ENCODE measurements around the gene FXYD7.
A peak's percentile ranks its signal among the peaks of the same experiment; 100 is the strongest.
"Not testable (repeated sequence)": the region's sequence is repeated elsewhere in the genome, so short reads cannot be mapped to it uniquely, and the experiment has no call there.

FXYD7 gene

DNA sequence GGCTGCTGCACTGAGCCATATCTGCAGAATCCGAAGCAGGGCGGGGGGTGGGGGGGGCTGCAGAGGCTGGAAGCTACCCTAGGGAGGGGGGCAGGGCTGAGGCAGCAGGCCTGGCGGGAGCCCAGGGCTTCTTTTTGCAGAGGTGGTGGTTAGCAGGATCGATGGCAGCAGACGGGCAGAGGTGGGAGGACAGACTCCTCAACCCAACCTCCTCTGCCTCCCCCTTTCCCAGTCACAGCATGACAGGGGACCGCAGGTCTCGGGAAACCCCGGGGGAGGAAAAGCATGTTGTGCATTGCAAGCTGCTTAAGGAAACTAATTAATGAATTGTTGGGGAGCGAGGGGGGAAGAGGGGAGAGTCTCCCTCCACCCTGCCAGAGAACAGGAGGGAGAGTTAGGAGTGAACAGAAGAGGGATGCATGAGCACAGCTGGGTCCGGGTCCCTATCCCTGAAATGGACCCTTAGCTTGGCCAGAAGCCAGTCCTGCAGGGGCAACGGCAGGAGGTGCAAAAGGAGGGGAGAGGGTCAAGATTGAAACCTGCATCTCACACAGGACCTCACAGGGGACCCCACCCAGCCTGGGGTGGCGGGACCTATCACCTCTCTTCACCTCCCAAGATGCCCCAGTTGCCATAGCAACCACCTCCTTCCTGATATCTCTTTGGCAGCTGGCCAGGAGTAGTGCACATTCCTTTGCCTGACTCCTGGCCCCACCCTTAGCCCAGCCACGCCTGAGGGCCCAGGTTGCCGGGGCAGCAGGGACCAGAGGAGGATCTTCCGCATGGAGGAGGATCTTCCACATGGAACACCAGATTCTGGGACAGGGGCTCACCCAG, 1.8 kb downstream of the FXYD7 start:
- no peak for DNase-seq (ENCODE audit: low read depth)

DNA sequence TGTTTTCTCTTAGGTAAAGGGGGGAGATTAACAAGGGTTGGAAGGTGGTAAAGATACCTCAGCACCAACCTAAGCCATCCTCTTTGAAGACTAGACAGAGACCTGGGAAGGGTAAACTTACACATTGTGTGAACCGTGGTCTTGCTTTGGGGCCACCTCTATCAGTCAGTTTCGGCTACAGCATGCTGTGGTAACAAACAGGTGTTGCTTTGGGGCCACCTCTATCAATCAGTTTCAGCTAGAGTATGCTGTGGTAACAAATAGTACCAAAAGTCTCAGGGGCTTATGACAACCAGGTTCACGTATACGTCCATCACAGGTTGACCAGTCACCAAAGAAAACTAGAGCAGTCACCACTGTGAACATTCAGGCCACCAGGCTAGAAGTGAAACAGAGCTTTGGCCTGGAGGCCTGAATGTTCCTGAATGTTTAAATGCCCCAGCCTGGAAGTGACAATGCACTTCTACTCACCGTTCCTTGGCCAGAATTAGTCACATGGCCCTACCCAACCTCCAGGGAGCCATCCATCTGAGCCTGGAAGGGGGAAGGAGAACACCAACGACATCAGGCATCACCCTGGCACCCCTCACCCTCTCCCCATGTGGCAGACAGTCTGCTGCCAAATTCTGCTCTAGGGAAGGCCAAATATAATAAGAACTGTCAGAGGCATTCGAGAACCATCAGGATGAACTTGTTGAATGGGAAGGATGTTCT, 3.8 kb downstream of the FXYD7 start:
- DNase-seq (ENCODE audit: low read depth) = no peak

DNA sequence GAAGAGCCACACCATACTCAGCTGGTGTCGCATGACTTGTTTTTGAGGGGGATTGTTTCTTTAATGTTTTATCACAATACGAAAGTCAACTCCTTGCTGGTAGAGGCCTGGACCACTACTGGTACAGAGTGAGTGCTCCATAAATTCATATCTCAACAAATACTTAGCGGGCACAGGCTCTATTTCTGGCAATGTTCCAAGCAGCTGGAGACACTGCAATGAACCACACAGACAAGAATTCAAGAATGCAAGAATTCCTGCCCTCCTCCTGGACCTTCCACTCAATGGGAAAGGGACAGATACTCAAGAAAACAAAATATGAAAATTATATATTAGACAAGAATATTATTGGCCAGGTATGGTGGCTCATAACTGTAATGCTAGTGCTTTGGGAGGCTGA, 6.4 kb downstream of the FXYD7 start:
- DNase-seq (ENCODE audit: low read depth) = no peak

DNA sequence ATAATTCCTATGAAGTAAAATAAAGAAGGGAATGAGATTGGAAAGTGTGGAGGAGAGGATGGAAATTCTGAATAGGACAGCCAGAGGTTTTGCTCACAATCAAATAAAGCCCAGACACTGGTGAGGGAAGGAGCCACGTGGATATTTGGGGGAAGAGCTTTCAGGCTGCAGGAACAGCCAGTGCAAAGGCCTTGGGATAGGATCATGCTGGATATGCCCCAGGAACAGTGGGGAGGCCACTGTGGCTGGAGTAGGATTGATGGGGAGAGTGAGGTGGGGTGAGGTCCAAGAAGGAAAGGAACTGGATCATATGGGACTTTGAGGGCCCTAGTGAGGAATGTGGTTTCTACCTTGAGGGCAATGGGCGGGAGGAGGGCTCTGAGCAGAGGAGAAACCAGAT, 7.4 kb downstream of the FXYD7 start:
- DNase-seq (ENCODE audit: low read depth) = no peak

DNA sequence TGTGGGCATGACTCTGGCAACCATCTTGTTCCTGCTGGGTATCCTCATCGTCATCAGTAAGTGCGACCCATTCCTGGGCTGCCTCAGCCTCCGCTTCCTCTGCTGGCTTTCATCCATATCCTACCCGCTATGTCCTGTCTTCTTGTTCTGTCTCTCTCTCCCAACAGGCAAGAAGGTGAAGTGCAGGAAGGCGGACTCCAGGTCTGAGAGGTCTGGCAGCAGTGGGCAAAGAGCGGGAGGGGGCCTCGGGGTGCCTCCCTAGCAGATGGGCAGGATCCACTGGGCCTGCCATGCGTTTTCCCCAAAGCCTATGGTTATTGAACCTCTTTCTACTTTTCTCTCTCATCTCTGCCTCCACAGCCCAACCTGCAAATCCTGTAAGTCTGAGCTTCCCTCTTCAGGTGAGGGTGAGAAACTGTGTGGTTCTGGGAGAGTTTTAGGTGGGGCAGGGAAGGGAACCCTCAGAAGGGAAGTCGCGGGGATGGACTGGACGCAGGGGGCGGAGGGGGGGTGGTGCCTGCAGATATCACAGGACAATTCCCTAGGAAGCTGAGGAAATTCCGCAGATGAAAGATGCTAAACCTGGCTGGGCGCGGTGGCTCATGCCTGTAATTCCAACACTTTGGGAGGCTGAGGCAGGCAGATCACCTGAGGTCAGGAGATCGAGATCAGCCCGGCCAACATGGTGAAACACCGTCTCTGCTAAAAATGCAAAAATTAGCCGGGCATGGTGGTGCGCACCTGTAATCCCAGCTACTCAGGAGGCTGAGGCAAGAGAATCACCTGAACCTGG, 8.4 kb downstream of the FXYD7 start:
- no peak for DNase-seq (ENCODE audit: low read depth)

DNA sequence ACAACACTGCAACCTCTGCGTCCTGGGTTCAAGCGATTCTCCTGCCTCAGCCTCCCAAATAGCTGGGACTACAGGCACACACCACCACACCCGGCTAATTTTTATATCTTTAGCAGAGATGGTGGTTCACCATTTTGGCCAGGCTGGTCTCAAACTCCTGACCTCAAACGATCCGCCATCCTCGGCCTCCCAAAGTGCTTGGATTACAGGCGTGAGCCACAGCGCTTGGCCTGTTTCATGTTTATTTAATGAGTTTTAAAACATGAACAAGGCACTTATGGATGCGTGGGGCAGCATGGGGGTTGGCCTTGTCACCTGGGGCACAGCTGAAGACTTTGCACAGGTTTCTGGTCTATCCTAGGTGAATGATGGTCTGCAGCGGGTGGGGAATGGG, 10.1 kb downstream of the FXYD7 start:
- DNase-seq (ENCODE audit: low read depth) = not testable (repeated sequence)

DNA sequence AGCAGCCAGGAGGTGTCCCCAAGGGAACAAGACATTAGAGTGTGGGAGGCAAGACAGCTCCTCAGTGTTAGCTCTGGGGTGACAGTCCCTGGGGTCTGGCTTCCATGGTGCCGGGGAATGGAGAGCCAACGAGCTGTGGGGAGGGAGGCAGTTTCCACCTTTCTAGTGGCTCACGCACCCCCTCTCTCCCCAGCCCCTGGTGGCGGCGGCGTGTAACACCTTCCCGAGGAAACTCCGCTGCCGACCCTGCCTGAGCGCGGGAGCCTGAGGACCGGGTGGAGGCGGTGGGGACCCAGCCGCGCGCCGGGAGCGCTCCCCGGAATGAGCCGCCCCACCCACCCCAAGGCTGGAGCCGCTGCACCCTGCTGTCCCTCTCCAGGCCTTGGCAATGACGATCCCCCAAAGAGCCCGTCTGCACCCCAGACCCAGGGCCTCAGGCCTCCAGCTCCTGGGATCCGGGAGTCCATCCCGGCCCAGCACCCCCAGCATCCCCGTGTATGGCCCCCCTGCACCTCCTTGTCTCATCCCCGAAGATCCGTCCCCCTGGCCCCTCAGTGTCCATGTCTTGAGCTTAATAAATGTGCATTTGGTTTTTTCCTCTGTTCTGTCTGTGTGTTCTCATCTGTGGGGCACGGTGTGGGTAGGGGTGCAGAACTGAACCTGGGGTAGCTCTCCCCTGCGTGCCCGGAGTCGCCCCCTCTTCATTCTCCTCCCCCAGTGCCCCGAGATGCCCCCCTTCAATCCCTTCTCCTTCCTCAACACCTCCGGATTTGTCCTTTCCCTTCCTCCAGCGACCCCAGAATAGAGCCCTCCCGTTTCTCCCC, 10.9 kb downstream of the FXYD7 start:
- DNase-seq (ENCODE audit: low read depth) = no peak

DNA sequence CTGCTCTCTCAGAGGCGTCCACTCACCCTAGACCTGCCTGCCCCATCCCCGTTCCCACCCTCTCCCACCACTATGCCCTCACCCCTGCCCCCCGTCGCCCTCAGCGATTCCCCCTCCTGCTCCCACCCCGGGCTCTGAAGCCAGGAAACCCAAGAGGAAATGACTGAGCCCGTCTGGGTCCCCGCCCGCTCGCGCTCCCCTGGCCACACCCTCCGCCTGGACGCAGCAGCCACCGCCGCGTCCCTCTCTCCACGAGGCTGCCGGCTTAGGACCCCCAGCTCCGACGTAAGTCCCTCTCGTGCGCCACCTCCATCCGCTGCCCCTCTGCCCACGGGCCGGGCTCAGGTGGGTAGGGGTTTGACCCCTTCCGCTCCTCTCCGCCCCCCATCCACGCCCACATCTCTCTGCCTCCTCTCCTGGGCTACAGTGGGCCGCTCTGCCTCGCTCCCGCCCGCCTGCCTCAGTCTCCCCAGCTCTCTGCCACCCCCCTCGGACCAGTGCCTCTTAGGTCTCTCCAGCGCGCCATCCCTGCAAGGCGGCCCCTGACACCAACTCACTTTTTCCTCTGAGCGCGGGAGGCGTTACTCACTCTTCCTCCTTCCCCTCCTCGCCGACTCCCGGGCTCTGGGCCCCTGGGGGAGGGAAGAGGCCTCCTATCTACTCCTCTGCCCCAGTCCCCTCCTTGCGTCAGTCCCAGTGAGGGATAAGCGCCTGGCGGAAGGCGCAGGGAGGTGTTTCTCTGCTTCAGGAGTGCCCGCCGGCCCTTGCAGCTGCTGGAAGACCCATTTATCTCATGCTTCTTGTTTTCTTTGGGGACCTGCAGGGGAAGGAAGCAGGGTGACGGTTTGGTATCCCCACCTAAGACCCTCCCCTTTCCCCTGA, 11.7 kb downstream of the FXYD7 start, which contains the start of gene FXYD5:
FXYD5 (plus strand) TSS at position 211 of the 882 bp plus-strand sequence. CDS start 816 bp downstream, outside the sequence.
- peak; percentile 73 for DNase-seq (ENCODE audit: low read depth)

DNA sequence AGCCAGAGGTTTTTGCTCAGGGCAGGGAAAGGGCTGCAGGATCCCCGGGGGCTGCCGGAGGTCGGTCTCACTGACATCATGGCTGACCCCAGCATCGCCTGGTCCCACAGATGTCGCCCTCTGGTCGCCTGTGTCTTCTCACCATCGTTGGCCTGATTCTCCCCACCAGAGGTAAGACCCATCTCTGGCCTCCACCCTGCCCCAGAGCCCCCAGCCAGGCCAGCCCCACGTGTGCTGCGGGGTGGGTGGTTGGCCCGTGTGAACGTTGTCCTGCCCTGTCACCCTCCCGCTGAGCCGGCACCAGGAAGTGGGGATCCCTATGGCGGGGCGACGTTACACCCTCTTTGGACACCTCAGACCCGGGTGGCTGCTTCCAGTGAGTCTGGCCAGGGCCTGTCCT, 12.4 kb downstream of the FXYD7 start:
- no peak for DNase-seq (ENCODE audit: low read depth)

DNA sequence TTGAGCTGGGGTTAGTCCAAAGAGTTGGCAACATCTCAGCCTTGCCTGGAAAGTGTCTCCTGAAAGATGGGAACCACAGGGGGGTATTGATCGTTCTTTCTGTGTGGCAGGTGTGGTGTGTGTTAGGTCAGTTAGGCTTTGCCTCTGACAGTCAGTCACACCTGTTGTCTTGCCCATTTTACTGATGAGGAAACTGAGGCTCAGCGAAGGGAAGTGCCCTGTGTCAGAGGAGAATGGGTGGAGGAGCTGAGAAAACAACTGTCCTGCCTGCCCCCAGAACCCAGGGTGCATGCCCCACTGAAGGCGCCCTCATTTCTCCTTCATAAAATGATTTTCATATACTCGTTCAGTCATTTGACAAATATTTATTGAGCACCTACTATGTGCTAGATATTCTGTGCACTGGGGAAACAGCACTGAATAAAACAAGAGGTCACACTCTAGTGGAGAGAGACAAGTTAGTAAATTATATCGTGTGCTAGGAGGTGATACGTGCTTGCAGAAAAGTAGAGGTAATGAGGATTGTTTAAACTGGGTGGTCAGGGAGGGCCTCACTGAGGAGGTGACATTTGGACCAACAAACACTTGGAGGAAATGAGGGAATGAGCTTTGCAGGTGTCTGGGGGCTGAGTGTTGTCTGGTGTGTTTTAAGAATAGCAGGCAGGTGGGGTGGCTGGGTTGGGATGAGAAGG, 13.1 kb downstream of the FXYD7 start:
- no peak for DNase-seq (ENCODE audit: low read depth)

DNA sequence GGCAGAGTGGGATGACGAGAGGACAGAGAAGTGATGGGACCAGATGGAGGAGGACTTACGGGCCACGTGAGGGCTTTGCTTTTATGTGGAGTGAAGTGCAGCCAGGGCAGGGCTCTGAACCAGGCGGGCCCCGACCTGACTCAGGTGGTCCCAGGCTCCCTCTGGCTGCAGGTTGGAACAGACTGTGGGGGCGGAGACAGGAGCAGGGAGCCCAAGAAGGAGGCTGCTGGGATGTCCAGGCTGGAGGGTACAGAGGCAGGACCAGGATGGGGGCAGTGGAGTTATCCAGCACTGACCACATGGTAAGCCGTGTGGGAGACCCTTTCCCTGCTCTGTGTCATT, 13.6 kb downstream of the FXYD7 start:
- no peak for DNase-seq (ENCODE audit: low read depth)

DNA sequence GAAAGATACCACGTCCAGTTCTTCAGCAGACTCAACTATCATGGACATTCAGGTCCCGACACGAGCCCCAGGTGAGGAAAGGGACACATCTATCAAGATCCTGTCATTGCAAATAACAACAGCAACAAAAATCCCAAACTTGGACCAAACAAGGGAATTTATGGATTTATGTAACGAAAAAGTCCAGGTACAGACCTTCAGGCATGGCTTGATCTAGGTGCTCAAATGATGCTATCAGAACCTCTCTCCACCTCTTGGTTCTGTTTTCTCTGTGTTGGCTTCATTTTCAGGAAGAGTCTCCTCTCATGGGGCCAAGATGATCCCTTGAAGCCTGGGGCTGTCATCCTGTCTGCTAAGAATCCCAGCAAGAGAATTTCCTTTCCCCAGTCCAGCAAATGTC, 14.4 kb downstream of the FXYD7 start:
- no peak for DNase-seq (ENCODE audit: low read depth)

DNA sequence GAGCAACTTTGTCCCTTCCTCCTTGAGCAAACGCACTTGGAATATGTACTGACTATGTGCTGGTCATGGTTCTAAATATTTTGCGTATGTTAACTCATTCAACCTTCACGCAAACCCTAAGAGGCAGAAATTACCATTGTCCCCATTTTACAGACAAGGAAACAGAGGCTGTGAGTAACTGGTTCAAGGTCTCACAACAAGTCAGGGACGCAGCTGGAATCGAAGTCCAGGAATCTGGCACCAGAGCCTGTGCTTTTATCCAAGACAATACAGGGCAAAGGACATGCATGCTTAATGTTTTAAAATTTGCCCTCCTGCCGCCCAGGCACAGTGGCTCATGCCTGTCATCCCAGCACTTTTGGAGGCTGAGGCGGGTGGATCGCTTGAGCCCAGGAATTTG, 16.6 kb downstream of the FXYD7 start:
- no peak for DNase-seq (ENCODE audit: low read depth)

DNA sequence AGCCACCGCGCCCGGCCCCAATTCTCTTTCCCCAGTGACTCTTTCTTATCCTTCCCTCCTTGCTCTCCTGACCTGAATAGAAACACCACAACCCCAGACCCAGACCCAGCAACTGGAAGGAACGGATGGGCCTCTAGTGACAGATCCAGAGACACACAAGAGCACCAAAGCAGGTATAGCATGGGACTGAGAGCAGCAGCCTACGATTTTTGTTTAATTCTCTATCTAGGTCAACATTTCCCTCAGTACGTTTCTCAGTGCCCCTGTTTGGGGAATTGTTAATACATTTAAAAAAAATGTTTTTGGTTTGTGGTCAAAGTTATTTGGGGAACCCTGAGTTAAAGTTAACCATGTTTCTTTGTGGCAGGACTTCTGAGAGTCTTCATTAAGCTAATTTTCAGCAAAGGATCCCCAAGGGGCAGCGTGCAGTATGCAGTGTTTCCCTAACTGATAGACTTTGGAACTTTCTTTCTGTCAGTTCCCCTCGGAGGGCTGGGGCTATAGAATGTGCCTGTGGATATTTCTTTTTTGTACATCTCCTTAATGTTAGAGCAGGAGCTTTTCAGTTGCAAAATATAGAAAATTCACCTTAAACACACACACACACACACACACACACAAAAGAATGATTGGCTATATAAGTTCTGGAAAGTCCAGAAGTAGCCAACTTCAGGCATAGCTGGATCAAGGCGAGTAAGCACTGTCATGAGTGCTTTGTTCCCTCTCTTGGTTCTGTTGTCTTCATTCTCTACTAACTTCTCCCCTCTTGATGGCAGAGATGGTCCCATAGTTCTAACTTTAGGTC, 17.8 kb downstream of the FXYD7 start:
- DNase-seq (ENCODE audit: low read depth) = no peak

DNA sequence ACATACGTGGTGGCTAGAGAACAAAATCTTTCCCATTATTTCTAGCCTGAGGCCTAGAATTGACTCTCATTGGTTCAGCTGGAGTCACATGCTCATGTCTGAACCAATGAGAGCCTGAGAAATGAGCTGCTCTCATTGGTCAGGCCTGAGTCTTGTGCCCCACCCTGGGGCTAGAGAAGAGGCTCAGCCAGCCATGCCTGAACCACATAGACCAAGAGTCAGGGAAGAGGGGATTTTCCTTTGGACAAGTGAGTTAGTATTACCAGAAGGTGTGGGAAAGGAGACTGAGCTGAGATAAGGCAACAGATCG, 18.3 kb downstream of the FXYD7 start:
- no peak for DNase-seq (ENCODE audit: low read depth)

DNA sequence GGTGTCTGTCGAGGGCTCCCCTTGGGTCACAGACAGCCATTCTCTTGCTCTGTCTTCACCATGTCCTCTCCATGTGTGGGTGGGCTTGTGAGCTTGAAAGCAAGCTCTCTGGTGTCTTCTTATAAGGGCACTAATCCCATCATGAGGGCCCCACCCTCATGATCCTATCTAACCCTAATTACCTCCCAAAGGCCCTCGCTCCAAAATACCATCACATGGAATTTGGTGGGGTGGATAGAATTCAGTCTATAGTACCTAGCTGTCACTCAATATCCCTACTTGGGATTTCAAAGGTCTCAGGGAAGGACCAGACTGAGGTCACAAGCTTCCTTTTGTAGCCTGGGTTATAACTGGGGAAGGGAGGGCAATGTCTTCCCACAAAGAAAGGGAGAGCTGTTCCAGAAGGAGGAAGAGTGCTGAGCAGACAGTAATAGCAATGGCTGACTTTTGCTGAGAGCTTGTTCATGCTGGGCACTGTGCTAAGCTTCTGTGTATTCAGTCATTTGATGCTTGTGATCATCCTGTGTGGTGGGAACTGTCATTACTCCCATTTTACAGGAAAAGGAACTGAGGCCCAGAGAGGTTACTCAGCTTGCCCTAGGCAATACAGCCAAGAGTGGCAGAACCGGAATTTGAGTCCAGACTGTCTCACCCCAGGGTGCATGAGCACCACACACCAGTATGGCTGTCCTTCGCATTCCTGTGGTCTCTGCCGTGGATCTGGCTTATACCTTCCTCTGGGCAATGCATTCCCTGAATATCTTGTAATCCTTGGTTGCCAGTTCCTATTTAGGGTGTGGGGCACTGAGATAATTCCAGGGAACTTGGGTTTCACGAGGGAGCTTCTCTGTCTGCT, 19.6 kb downstream of the FXYD7 start:
- DNase-seq (ENCODE audit: low read depth) = no peak

DNA sequence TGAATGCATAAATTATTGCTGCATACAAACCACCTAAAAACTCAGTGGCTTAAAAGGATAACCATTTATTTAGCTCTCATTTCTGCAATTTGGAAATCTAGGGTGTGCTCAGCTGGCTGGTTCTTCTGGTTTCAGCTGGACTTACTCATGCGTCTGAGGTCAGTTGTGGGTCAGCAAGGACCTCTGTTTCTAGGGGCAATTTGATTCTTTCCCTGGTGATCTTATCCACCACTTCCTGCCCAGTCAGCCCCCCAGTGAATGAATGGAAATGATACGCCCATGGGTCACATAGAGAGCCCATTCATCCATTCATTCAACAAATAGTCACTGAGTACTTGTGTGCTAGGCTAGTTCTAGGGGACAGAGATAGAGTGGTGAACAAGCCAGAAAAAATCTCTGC, 21.4 kb downstream of the FXYD7 start:
- DNase-seq (ENCODE audit: low read depth) = no peak

DNA sequence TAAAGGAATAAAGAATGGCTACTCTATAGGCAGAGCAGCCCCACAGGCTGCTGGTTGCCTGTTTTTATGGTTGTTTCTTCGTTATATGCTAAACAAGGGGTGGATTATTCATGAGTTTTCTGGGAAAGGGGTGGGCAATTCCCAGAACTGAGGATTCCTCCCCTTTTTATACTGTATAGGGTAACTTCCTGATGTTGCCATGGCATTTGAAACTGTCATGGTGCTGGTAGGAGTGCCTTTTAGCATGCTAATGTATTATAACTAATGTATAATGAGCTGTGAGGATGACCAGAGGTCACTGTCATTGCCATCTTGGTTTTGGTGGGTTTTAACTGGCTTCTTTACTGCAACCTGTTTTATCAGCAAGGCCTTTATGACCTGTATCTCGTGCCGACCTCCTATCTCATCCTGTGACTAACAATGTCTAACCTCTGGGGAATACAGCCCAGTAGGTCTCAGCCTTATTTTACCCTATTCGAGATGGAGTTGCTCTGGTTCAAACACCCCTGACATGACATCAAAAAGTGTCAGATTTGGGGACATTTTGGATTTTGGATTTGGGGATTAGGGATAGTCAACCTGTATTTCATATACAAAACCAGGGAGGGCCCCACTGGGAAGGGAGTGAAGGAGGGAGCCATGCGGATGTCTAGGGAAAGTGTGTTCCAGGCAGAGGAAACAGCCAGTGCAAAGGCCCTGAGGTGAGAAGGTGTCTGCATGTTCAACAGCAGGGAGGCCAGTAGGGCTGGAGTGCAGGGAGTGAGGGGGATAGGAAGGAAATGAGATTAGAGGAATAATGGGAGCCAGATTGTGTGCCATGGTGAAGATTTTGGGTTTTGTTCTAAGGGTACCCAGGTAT, 22.4 kb downstream of the FXYD7 start:
- no peak for DNase-seq (ENCODE audit: low read depth)
